ENCODE data around the gene PIM3.

The PIM3 gene

DNA sequence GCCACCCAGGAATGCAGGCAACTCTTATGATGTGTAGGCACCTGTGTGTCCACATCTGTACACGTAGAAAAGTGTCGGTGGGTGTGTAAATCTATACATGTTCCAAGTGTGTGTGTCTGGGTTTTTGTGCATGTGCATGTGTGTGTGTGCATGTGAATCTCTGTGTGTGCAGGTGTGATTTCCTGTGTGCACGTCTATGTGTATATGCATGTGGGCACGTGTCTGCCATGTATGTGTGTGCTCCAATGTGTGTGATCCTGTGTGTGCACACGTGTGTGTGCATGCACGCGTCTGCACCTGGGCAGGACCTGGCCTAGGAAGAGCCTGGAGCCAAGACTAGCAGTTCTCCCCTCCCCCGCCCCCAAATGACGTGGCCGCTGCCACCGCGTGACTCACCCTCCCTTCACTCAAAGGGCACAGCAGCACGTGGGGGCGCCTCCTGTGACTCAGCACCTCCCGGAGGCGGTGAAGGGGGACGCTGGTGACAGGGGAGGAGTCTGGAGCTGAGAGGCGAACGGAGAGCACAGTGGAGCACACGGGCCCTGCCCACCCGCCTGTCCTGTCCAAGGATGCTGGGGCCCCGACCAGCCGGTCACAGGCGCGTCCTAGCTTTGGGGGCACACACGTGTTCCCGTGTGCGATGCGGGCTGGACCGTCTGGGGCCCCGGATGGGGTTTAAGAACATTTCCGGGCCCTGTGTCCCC, 10.1 kb downstream of the PIM3 start:
- peak; percentile 60 for DNase-seq (ENCODE audit: extremely low spot score)
- ChIA-PET POLR2A (interaction anchor here (1.6 to 2.5 kb wide), 2 partner anchors 8 to 11 kb away, joined by 4 to 10 read pairs; partner anchors contain the start of gene PIM3), CTCF (interaction anchor here (0.6 kb wide), 1 partner anchor 886 kb away, joined by 3 read pairs; no protein-coding TSS in a partner anchor)
- TF ChIP-seq BHLHE40 (IDR thresholded peaks at IDR 0.05; ENCODE audit: borderline replicate concordance), result no peak
- peak; percentile 79 for TF ChIP-seq PKNOX1 (IDR thresholded peaks at IDR 0.05)
- TF ChIP-seq SUZ12 (IDR thresholded peaks at IDR 0.05), result no peak

- POLR2A ChIA-PET, result interaction anchor here (1.6 to 2.5 kb wide), 2 partner anchors 9 to 11 kb away, joined by 4 to 10 read pairs; partner anchors contain the start of gene PIM3
These were observed 10.9 kb downstream of the PIM3 start for GRCh38 chr22:49971232-49972162.

DNA sequence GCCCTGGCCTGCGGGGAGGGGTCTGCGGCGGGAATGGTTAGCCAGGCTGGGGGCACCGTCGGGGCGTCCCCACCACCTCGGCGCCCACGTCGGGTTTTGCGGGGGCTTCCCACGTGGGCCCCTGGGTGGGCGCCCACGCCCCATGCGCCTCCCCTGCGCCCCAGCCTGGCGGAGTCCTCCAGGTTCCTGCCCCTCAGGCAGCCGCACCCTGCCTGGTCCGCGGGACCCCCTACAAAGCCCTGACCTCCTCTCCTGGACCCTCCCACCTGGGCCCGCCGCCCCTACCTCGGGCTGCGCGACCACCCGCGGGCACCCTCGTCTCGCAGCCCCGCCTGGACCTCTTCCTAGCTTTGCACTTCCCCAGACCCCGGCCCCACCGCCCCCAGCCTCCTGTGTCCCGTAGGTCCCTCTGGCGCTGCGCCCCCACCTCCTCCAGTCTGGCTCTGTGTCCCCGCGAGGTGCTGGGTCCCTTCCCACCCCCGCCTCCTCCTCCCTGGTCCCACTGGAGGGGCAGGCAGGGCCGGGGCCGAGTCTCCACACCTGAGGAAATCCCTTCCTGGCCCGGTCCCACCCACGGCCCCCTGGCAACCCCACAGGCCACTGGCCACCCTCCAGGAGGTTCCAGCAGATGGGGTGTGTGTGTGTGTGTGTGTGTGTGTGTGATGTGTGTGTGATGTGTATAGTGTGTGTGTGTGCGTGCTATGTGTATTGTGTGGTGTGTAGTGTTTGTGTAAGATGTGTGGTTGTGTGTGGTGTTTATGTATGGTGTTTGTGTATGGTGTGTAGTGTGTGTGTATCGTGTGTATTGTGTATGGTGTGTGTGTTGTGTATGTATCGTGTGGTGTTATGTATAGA, 11.8 kb downstream of the PIM3 start:
- no peak for TF ChIP-seq FOXK2 (IDR thresholded peaks at IDR 0.05)
- no peak for TF ChIP-seq CTBP1 (IDR thresholded peaks at IDR 0.05; ENCODE audit: borderline replicate concordance)
- no peak for TF ChIP-seq PKNOX1 (IDR thresholded peaks at IDR 0.05)
- no peak for TF ChIP-seq BHLHE40 (IDR thresholded peaks at IDR 0.05; ENCODE audit: borderline replicate concordance)
- no peak for TF ChIP-seq ZNF384 (IDR thresholded peaks at IDR 0.05)
- no peak for TF ChIP-seq LEF1 (IDR thresholded peaks at IDR 0.05; ENCODE audit: borderline replicate concordance)
- no peak for TF ChIP-seq SUZ12 (IDR thresholded peaks at IDR 0.05)
- TF ChIP-seq ARNT (IDR thresholded peaks at IDR 0.05), result no peak
- TF ChIP-seq ELF4 (IDR thresholded peaks at IDR 0.05), result no peak
- TF ChIP-seq HDGF (IDR thresholded peaks at IDR 0.05; ENCODE audit: borderline replicate concordance), result no peak
- ChIA-PET POLR2A (no interaction called here), CTCF (interaction anchor here (0.6 kb wide), 1 partner anchor 553 kb away, joined by 3 read pairs; the partner anchor contains the start of gene SCO2)
- no peak for DNase-seq (ENCODE audit: extremely low spot score)

More at GRCh38 chr22:49971232-49972162, 10.9 kb downstream of the PIM3 start:
- CTCF ChIA-PET, result interaction anchor here (0.6 kb wide), 2 partner anchors 554 to 887 kb away, joined by 3 read pairs; partner anchors contain the start of gene SCO2
- DNase-seq (ENCODE audit: extremely low spot score), result no peak
- TF ChIP-seq ARNT (IDR thresholded peaks at IDR 0.05) (no peak), BHLHE40 (IDR thresholded peaks at IDR 0.05; ENCODE audit: borderline replicate concordance) (no peak), FOXM1 (IDR thresholded peaks at IDR 0.05; ENCODE audit: borderline replicate concordance) (no peak), HDGF (IDR thresholded peaks at IDR 0.05; ENCODE audit: borderline replicate concordance) (no peak), ZNF384 (IDR thresholded peaks at IDR 0.05) (no peak), FOXA1 (IDR thresholded peaks at IDR 0.05) (no peak), CTBP1 (IDR thresholded peaks at IDR 0.05; ENCODE audit: borderline replicate concordance) (no peak), NFRKB (IDR thresholded peaks at IDR 0.05) (no peak), LEF1 (IDR thresholded peaks at IDR 0.05; ENCODE audit: borderline replicate concordance) (no peak), FOXK2 (IDR thresholded peaks at IDR 0.05) (no peak), SUZ12 (IDR thresholded peaks at IDR 0.05) (no peak), ELF4 (IDR thresholded peaks at IDR 0.05) (no peak), SP1 (IDR thresholded peaks at IDR 0.05) (no peak), L3MBTL2 (conservative IDR thresholded peaks at IDR 0.05) (no peak), TARDBP (IDR thresholded peaks at IDR 0.05) (no peak), PKNOX1 (IDR thresholded peaks at IDR 0.05) (no peak)

- ChIA-PET POLR2A (no interaction called here), CTCF (no interaction called here)
- DNase-seq (ENCODE audit: extremely low spot score), result no peak
- no peak for TF ChIP-seq FOXA1 (IDR thresholded peaks at IDR 0.05)
- TF ChIP-seq TARDBP (IDR thresholded peaks at IDR 0.05), result peak; percentile 23; the same call in 1 of the 2 replicates
- no peak for TF ChIP-seq CTBP1 (IDR thresholded peaks at IDR 0.05; ENCODE audit: borderline replicate concordance)
- no peak for TF ChIP-seq ZNF384 (IDR thresholded peaks at IDR 0.05)
These were observed 12.7 kb downstream of the PIM3 start for GRCh38 chr22:49973018-49973961.

All from HEK293T (cell line).